CD14-positive monocyte (primary cell): ENCODE data around the gene MRPL48. TPM values are rescaled to one million over a fixed set of nuclear protein-coding genes. Genes with fewer than 3 reads are reported as not detected.

ENCODE experiments used
- DNase-seq, 3 donors: peaks; one replicate each; pipeline ENCODE4 v3.0.0-alpha.2; 2011 to 2022
- H2AFZ ChIP-seq: 2 replicates; pipeline ENCODE4 v1.6.0; 2012; ENCODE audit warnings: mild to moderate bottlenecking, low read depth, low read length, inconsistent platforms; ENCODE audit not compliant: insufficient read depth, poor library complexity, severe bottlenecking
- H3K27ac ChIP-seq, 2 donors: 1 replicate in 1 of 2; 2 replicates in 1 of 2; pipeline ENCODE4 v1.5.1; 2012 to 2013; ENCODE audit warnings: low read length in 2 of 2, control low read depth in 1 of 2, inconsistent platforms in 1 of 2, low read depth in 1 of 2, mild to moderate bottlenecking in 1 of 2
- H3K27me3 ChIP-seq, 2 donors: one replicate each; pipeline versions ENCODE4 v1.6.0 to v1.6.1; 2011 to 2013; ENCODE audit warnings: low read length in 2 of 2; ENCODE audit not compliant: control insufficient read depth in 2 of 2, insufficient read depth in 2 of 2
- H3K36me3 ChIP-seq, 2 donors: replicated peaks in 1 of 2; 1 replicate in 1 of 2; 2 replicates in 1 of 2; pipeline versions ENCODE4 v1.5.1 to v1.6.1; 2012 to 2013; ENCODE audit warnings: low read length in 2 of 2, control low read depth in 1 of 2, inconsistent platforms in 1 of 2, mild to moderate bottlenecking in 1 of 2; ENCODE audit not compliant: insufficient read depth in 2 of 2, control insufficient read depth in 1 of 2
- H3K4me1 ChIP-seq, 2 donors: 1 replicate in 1 of 2; 2 replicates in 1 of 2; pipeline versions ENCODE4 v1.5.1 to v1.6.1; 2012 to 2013; ENCODE audit warnings: low read length in 2 of 2, control low read depth in 1 of 2, inconsistent platforms in 1 of 2, mild to moderate bottlenecking in 1 of 2, moderate library complexity in 1 of 2; ENCODE audit not compliant: insufficient read depth in 2 of 2, control insufficient read depth in 1 of 2
- H3K4me2 ChIP-seq: replicated peaks from 2 replicates; pipeline ENCODE3; 2012; ENCODE audit warnings: low read length, moderate library complexity, mild to moderate bottlenecking; ENCODE audit not compliant: poor library complexity, severe bottlenecking; ENCODE audit errors: extremely low read depth
- H3K4me3 ChIP-seq, 3 experiments: fragments of 200-600 bp in 1 of 3; sonication (generic) in 1 of 3; replicated peaks in 1 of 3; 1 replicate in 2 of 3; 2 replicates in 1 of 3; pipeline ENCODE4 v1.5.1; 2011 to 2013; ENCODE audit warnings: low read length in 3 of 3, mild to moderate bottlenecking in 3 of 3, control low read depth in 2 of 3, low read depth in 2 of 3, inconsistent platforms in 1 of 3, moderate library complexity in 1 of 3
- H3K79me2 ChIP-seq: 2 replicates; pipeline ENCODE4 v1.6.0; 2012; ENCODE audit warnings: mild to moderate bottlenecking, control low read depth, inconsistent platforms, low read length, moderate library complexity; ENCODE audit not compliant: insufficient read depth
- H3K9ac ChIP-seq: 2 replicates; pipeline ENCODE4 v1.6.0; 2017; ENCODE audit warnings: low read length, mild to moderate bottlenecking; ENCODE audit not compliant: insufficient read depth, poor library complexity, severe bottlenecking
- H3K9me3 ChIP-seq, 2 donors: replicated peaks in 1 of 2; 1 replicate in 1 of 2; 2 replicates in 1 of 2; pipeline versions ENCODE4 v1.5.1 to v1.6.1; 2012 to 2013; ENCODE audit warnings: low read length in 2 of 2, control low read depth in 1 of 2; ENCODE audit not compliant: control insufficient read depth in 1 of 2, insufficient read depth in 1 of 2
- H4K20me1 ChIP-seq: 2 replicates; pipeline ENCODE4 v1.6.0; 2012; ENCODE audit warnings: mild to moderate bottlenecking, low read length, control low read depth, moderate library complexity; ENCODE audit not compliant: insufficient read depth
- H3K27ac Mint-ChIP-seq, 7 donors: one replicate each; pipeline ENCODE4 v1.8.0; 2020; ENCODE audit warnings: mild to moderate bottlenecking in 7 of 7, mixed read lengths in 7 of 7, moderate library complexity in 6 of 7, inconsistent platforms in 2 of 7
- H3K27me3 Mint-ChIP-seq, 3 donors: one replicate each; pipeline ENCODE4 v1.8.0; 2021 to 2022; ENCODE audit warnings: low read depth in 3 of 3, mild to moderate bottlenecking in 3 of 3, mixed read lengths in 3 of 3, moderate library complexity in 3 of 3, inconsistent platforms in 1 of 3
- H3K36me3 Mint-ChIP-seq, 2 donors: one replicate each; pipeline ENCODE4 v1.8.0; 2020; ENCODE audit warnings: mixed read lengths in 2 of 2, inconsistent platforms in 1 of 2, mild to moderate bottlenecking in 1 of 2
- H3K4me1 Mint-ChIP-seq: one replicate; pipeline ENCODE4 v1.8.0; 2020; ENCODE audit warnings: mild to moderate bottlenecking, mixed read lengths
- H3K4me3 Mint-ChIP-seq, 2 donors: one replicate each; pipeline ENCODE4 v1.8.0; 2020; ENCODE audit warnings: mild to moderate bottlenecking in 2 of 2, mixed read lengths in 2 of 2, moderate library complexity in 1 of 2
- H3K9me3 Mint-ChIP-seq, 7 donors: one replicate each; pipeline ENCODE4 v1.8.0; 2020 to 2022; ENCODE audit warnings: mixed read lengths in 7 of 7, mild to moderate bottlenecking in 6 of 7, moderate library complexity in 6 of 7, inconsistent platforms in 2 of 7
- WGBS: methylation state at CpG from one replicate; pipeline ENCODE4 v1.1.5; 2013; ENCODE audit warnings: missing lambda C conversion rate; ENCODE audit not compliant: insufficient coverage; 5-methylcytosine and 5-hydroxymethylcytosine counted together
- intact Hi-C, 2 donors: fragments of 100-400 bp; cut with micrococcal nuclease; formaldehyde crosslinking; loops; one replicate each; pipeline versions ENCODE4 v1.15.0 to v1.15.1; 2023
- polyA plus RNA-seq, 3 donors: library from polyadenylated mRNA; depleted of rRNA in 1 of 3; unstranded in 2 of 3; stranded (reverse) in 1 of 3; fragments of 300-500 nt in 2 of 3; fragments of >200 nt in 1 of 3; fragmentation: Illumina TruSeq in 2 of 3; gene quantifications; 1 replicate in 2 of 3; 2 replicates in 1 of 3; pipeline ENCODE4 v1.2.3, GENCODE V29; 2012 to 2021
- TF ChIP-seq, protein P1 (sequence below): fragments of 200-600 bp; IDR thresholded peaks from one replicate; pipeline ENCODE4 v1.8.0; 2022; ENCODE audit warnings: antibody characterized with exemption, mild to moderate bottlenecking

Gene MRPL48
- polyA plus RNA-seq, 3 donors: 17.8 to 43.1 (median 42.9) TPM

- Mint-ChIP-seq H3K4me1 (peaks cover 5% of the 10 kb centered on the region), H3K27me3 (peaks cover 2 to 4% (median 3%) of the 10 kb centered on the region in 3 donors)
- TF ChIP-seq, protein P1, sequence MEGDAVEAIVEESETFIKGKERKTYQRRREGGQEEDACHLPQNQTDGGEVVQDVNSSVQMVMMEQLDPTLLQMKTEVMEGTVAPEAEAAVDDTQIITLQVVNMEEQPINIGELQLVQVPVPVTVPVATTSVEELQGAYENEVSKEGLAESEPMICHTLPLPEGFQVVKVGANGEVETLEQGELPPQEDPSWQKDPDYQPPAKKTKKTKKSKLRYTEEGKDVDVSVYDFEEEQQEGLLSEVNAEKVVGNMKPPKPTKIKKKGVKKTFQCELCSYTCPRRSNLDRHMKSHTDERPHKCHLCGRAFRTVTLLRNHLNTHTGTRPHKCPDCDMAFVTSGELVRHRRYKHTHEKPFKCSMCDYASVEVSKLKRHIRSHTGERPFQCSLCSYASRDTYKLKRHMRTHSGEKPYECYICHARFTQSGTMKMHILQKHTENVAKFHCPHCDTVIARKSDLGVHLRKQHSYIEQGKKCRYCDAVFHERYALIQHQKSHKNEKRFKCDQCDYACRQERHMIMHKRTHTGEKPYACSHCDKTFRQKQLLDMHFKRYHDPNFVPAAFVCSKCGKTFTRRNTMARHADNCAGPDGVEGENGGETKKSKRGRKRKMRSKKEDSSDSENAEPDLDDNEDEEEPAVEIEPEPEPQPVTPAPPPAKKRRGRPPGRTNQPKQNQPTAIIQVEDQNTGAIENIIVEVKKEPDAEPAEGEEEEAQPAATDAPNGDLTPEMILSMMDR: no peak
These were observed 4.1 kb upstream of the MRPL48 start for GRCh38 chr11:73783483-73784020.

DNA sequence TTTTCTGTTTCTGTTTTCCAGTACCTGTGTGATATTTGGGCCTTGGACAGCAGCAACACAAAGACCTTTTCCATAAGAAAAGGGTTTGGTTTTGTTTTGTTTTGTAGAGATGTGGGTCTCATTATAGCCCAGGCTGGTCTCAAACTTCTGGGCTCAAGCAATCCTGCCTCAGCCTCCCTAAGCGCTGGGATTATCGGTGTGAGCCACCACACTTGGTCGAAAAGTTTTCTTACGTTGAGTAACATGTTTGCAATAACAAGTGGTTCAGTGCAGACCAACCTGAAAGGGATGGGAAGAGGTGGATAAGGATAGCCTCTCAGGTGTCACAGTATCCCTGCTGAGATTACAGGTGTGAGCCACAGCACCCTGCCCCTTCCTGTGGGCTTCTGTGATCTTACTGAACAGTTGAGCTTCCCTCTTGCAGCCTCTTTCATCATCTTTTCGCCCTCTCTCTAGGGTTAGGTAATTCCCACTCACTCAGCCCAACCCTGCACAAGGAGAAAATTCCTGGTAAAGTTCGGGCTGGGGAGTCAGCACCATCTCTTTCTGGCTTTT is 3.5 kb upstream of the MRPL48 start:
- Histone ChIP-seq H3K4me1 (peaks cover 17 to 29% of the 10 kb centered on the region in 2 donors), H3K9me3 (no peaks in the 10 kb centered on the region), H3K36me3 (no peaks in the 10 kb centered on the region), H3K27me3 (no peaks in the 10 kb centered on the region), H3K9ac (no peak overlapping the region), H3K27ac (no peak overlapping the region), H3K4me3 (no peak overlapping the region), H2AFZ (no peak overlapping the region), H3K4me2 (no peak overlapping the region), H3K79me2 (peaks cover 9% of the 10 kb centered on the region), H4K20me1 (no peaks in the 10 kb centered on the region)
- Mint-ChIP-seq H3K4me3 (no peak overlapping the region), H3K36me3 (no peaks in the 10 kb centered on the region), H3K9me3 (peaks cover 0 to under 1% (median 0%) of the 10 kb centered on the region in 7 donors), H3K27me3 (peaks cover 2 to 4% (median 3%) of the 10 kb centered on the region in 3 donors), H3K27ac (no peak overlapping the region), H3K4me1 (peaks cover 6% of the 10 kb centered on the region)
- no peak for DNase-seq
- TF ChIP-seq, protein P1: no peak
- intact Hi-C loops: no loop called here
- 100% methylated on average over 2 of the region's 6 CpGs for WGBS

More at GRCh38 chr11:73783483-73784020, 4.1 kb upstream of the MRPL48 start:
- Mint-ChIP-seq H3K4me3 (no peak overlapping the region), H3K27ac (no peak overlapping the region), H3K9me3 (peaks cover 0 to 3% (median 0%) of the 10 kb centered on the region in 7 donors), H3K36me3 (no peaks in the 10 kb centered on the region)
- 87% methylated on average over 2 of the region's 5 CpGs for WGBS
- Histone ChIP-seq H3K9me3 (no peaks in the 10 kb centered on the region), H4K20me1 (no peaks in the 10 kb centered on the region), H3K79me2 (peaks cover 3% of the 10 kb centered on the region), H3K27ac (no peak overlapping the region), H3K27me3 (no peaks in the 10 kb centered on the region), H3K4me3 (no peak overlapping the region), H2AFZ (no peak overlapping the region), H3K36me3 (no peaks in the 10 kb centered on the region), H3K4me2 (no peak overlapping the region), H3K4me1 (peaks cover 14 to 29% of the 10 kb centered on the region in 2 donors), H3K9ac (no peak overlapping the region)
- intact Hi-C loops: no loop called here
- no peak for DNase-seq
